AG04450 (cell line): ENCODE results near the gene SLC23A2. TPM values are rescaled to one million over a fixed set of nuclear protein-coding genes. Genes with fewer than 3 reads are reported as not detected.

Experiments
- CTCF ChIA-PET: fragments of 300-600, 350-600 bp; formaldehyde crosslinking; extraction: SDS; loops from one replicate; lab custom pipeline; 2022; ENCODE audit warnings: antibody characterized with exemption, inconsistent platforms; lab: Charles Lee
- POLR2A ChIA-PET: fragments of 350-600 bp; formaldehyde crosslinking; extraction: SDS; loops from one replicate; lab custom pipeline; 2021; ENCODE audit warnings: antibody characterized with exemption, inconsistent platforms; lab: Yijun Ruan, JAX
- DNase-seq: peaks from one replicate; pipeline ENCODE4 v3.0.0-alpha.2; 2011; ENCODE audit warnings: low read depth, low spot score
- H3K27ac ChIP-seq: one replicate; pipeline ENCODE4 v1.5.1; 2012; ENCODE audit warnings: low read depth, low read length, control low read depth
- H3K27me3 ChIP-seq: one replicate; pipeline ENCODE4 v1.6.0; 2012; ENCODE audit warnings: low read length; ENCODE audit not compliant: control insufficient read depth, insufficient read depth
- H3K4me3 ChIP-seq: 2 replicates; pipeline ENCODE4 v1.5.1; 2011; ENCODE audit warnings: mild to moderate bottlenecking, low read depth, low read length, control low read depth
- H3K9me3 ChIP-seq: 2 replicates; pipeline ENCODE4 v1.5.1; 2012; ENCODE audit warnings: low read length; ENCODE audit not compliant: control insufficient read depth, insufficient read depth
- polyA plus RNA-seq: library from polyadenylated mRNA; depleted of rRNA; stranded (reverse); fragments of >200 nt; gene quantifications from 2 replicates; pipeline ENCODE4 v1.2.3, GENCODE V29; 2011
- TF ChIP-seq, protein P1 (sequence below): IDR thresholded peaks from 2 replicates; pipeline ENCODE4 v1.5.1; 2011; ENCODE audit warnings: low read depth, low read length, control low read depth, inconsistent platforms

The SLC23A2 gene
- polyA plus RNA-seq, 1 experiment, result 17.9 TPM

DNA sequence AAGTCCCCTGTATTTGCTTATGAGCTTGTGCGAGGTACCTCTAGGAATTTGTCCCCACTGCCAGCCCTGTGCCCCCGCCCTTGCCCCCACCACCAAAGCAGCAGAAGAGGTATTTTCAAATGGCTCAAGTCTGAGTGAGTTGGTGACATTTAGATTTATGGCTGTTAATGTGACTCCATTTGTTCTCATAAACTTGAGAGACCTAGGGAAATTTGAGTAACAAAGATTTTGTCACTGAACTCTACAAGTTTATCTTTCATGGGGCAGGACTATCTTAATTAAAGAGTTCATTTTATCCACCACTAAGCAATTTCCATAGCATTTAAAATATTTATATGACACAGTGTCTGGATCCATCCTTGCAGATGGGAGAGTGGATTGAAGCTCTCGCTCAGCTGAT, 171.1 kb downstream of the SLC23A2 start:
- H3K9me3 ChIP-seq, result no peaks in the 10 kb centered on the region
- no peak overlapping the region for H3K4me3 ChIP-seq
- TF ChIP-seq, protein P1, sequence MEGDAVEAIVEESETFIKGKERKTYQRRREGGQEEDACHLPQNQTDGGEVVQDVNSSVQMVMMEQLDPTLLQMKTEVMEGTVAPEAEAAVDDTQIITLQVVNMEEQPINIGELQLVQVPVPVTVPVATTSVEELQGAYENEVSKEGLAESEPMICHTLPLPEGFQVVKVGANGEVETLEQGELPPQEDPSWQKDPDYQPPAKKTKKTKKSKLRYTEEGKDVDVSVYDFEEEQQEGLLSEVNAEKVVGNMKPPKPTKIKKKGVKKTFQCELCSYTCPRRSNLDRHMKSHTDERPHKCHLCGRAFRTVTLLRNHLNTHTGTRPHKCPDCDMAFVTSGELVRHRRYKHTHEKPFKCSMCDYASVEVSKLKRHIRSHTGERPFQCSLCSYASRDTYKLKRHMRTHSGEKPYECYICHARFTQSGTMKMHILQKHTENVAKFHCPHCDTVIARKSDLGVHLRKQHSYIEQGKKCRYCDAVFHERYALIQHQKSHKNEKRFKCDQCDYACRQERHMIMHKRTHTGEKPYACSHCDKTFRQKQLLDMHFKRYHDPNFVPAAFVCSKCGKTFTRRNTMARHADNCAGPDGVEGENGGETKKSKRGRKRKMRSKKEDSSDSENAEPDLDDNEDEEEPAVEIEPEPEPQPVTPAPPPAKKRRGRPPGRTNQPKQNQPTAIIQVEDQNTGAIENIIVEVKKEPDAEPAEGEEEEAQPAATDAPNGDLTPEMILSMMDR, result no peak
- no peaks in the 10 kb centered on the region for H3K27me3 ChIP-seq
- no peak for DNase-seq
- no peak overlapping the region for H3K27ac ChIP-seq
- POLR2A ChIA-PET, result no interaction called here
- CTCF ChIA-PET, result no interaction called here

DNA sequence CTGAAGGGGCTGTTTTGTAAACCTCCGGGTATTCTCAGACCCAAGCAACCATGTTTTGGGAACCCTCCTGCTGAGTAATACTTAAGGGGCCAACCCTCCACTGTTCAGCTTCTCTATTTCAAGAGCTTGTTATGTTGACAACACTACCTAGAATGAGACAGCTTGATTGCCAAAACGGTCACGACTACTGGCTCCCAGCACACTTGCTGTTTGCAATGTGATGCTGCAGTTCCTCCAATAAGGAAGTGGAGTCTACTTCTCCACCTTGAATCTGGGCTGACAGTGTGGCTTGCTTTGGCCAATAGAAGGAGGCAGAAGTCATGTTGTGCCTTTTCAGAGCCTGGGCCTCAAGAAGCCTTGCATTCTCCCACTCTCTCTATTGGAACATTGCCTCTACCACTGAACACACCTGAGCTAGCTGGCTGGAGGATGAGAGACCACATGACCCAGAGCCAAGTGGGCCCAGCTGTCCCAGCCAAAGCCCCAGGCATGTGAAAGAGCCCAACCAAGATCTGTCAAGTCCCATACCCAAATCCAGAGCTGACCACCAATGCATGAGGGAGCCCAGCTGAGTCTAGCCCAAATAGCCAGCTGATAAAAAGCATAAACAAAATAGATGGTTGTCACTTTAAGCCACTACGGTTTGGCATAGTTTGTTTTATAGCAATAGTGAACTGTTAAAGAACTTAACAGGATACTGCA, 171.6 kb downstream of the SLC23A2 start:
- TF ChIP-seq, protein P1, result no peak
- no peak for DNase-seq
- Histone ChIP-seq H3K27ac (no peak overlapping the region), H3K27me3 (no peaks in the 10 kb centered on the region), H3K4me3 (no peak overlapping the region), H3K9me3 (no peaks in the 10 kb centered on the region)
- CTCF ChIA-PET, result no interaction called here
- POLR2A ChIA-PET, result no interaction called here

DNA sequence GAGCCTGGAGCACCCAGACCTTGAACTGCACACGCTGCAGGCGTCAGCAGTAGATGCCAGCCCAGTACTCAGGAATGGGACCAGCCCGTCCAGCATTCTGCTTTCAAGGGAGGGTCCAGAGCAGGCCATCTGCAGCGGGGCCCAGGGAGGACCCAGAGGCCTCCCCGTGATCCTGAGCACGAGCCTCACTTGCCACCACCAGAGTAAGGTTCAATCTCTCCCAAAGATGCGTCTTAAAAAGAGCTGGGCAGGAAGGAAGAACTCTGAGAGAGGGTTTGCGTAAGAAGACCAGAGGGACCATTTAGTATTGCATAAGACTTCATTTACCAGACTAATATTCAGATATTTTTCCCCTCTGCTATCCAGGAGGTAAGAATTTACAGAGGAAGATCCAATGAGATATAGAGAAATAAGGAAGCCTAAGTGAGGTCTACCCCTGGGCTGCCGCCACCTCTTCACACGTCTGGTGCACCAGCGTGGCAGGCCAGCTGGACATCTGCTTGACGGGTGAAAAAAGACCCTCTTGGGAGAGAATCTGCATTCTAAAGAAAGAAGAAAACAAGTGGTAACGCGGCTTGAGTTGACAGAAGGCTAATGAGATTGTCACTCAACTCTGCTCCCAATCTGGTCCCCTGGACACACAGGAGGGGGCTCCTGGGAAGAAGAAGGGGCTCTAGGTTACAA, 172.3 kb downstream of the SLC23A2 start:
- no peak overlapping the region for H3K4me3 ChIP-seq
- H3K27me3 ChIP-seq, result no peaks in the 10 kb centered on the region
- ChIA-PET CTCF (no interaction called here), POLR2A (no interaction called here)
- H3K9me3 ChIP-seq, result no peaks in the 10 kb centered on the region
- TF ChIP-seq, protein P1, result no peak
- no peak for DNase-seq
- no peak overlapping the region for H3K27ac ChIP-seq

DNA sequence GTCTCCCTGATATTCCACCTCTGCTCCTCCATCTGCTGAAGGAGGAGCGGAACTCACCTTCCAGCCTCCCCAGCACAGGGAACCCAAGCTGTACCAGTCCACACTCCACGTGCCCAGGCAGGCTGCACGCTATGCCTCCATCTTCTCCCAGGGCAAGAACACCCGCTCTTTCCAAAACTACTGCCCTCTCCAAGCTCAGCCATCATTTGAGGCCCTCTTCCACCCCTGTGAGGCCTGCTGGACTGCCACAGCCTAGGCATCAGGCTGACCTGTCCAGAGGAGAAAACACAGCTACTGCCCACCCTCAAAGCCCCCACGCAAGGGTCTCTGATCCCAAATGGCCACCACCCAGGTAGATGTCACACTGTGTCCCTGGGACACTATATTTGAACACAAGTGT, 179.7 kb downstream of the SLC23A2 start:
- Histone ChIP-seq H3K27ac (no peak overlapping the region), H3K27me3 (peaks cover 10% of the 10 kb centered on the region), H3K9me3 (no peaks in the 10 kb centered on the region; the same call in 1 of the 2 replicates), H3K4me3 (no peak overlapping the region)
- TF ChIP-seq, protein P1, result no peak
- DNase-seq, result no peak
- POLR2A ChIA-PET, result no interaction called here
- CTCF ChIA-PET, result no interaction called here
